H1 (cell line): Measurements from ENCODE around the gene DCUN1D3.

Experiments used
- BRCA1 ChIP-seq: IDR thresholded peaks from 2 replicates; pipeline ENCODE4 v1.6.1; 2012; ENCODE audit warnings: low read depth, low read length, improper control_type of control experiment
- EZH2 ChIP-seq: fragments of 200-600 bp; sonication (generic); IDR thresholded peaks from 2 replicates; pipeline ENCODE4 v1.7.1; 2012; ENCODE audit warnings: low read depth, mild to moderate bottlenecking, moderate library complexity, low read length, inconsistent platforms; ENCODE audit not compliant: severe bottlenecking
- JUN ChIP-seq: IDR thresholded peaks from 2 replicates; pipeline ENCODE4 v1.6.1; 2011; ENCODE audit warnings: low read depth, mild to moderate bottlenecking, improper control_type of control experiment, low read length
- PHF8 ChIP-seq: fragments of 200-600 bp; sonication (generic); conservative IDR thresholded peaks from 2 replicates; pipeline ENCODE4 v1.7.1; 2012; ENCODE audit warnings: low read depth, mild to moderate bottlenecking, inconsistent platforms, low read length, moderate library complexity
- POLR2AphosphoS5 ChIP-seq: IDR thresholded peaks from 2 replicates; pipeline ENCODE4 v1.6.1; 2011; ENCODE audit warnings: low read depth, low read length
- YY1 ChIP-seq: IDR thresholded peaks from 2 replicates; pipeline ENCODE4 v1.6.1; 2011; ENCODE audit warnings: low read depth, mild to moderate bottlenecking, low read length
- ZNF274 ChIP-seq: IDR thresholded peaks from 2 replicates; pipeline ENCODE4 v1.7.0; 2012; ENCODE audit warnings: low read length, borderline replicate concordance; ENCODE audit errors: extremely low read depth

- no peak for TF ChIP-seq JUN
- no peak for TF ChIP-seq EZH2
- no peak for TF ChIP-seq POLR2AphosphoS5
- no peak for TF ChIP-seq YY1
- TF ChIP-seq BRCA1 = no peak
- no peak for TF ChIP-seq ZNF274
- TF ChIP-seq PHF8 = no peak
Measured at GRCh38 chr16:20920091-20920490, 19.9 kb upstream of the DCUN1D3 start.
